Measurements from ENCODE around the gene CXorf38.

Gene CXorf38

DNA sequence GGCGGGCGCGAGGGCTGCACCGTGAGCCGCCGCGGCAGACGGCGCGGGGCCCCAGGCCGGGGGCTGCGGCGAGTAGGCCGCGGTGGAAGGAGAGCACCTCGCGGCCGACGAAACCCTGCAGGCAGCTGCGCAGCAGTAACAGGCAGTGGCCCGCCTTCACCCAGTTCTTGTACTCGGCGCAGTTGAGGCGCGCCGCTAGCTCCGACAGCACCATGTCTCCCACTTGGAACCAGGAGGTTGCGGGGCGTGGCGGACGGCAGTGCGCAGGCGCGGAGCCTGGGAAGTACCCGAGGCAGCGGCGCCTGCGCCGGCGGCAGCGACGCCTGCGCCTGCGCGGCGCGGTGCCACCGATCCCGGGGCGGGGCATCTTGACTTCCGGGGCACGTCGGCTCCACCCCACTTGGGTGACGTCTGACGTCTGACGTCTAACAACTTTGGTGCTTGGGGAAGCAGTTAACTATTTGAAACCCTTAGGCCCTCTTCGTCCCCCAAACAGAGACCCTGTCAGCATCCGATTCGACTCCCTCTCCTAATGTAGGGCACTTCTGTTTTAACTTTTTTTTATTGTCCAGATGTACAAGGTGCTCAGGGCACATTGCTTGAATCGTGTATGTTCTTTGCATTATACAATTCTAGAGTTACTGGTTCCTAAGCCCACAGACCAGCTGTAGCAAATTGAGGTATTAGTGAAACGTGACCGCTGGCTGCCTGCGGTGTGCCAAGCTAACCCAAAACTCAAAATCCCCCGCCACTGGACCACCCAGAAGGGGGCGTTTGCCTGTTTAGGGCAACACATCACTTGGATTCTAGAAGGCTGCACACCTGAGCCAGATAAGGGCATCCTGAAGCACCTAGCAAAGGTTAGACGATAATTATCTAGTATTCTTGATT is at the start of gene CXorf38:
TSS of gene CXorf38 (minus strand) at position 255 of the 891 bp plus-strand sequence. CDS start at position 214, 41 bp downstream.
- peak; percentile 95 for DNase-seq

GRCh38 chrX:40694802-40695201 is 47.4 kb upstream of the CXorf38 start:
- no peak for DNase-seq

- DNase-seq: no peak
Measured at GRCh38 chrX:40688929-40689328, 41.6 kb upstream of the CXorf38 start.

- DNase-seq: no peak
Measured at GRCh38 chrX:40687169-40687568, 39.8 kb upstream of the CXorf38 start.

DNA sequence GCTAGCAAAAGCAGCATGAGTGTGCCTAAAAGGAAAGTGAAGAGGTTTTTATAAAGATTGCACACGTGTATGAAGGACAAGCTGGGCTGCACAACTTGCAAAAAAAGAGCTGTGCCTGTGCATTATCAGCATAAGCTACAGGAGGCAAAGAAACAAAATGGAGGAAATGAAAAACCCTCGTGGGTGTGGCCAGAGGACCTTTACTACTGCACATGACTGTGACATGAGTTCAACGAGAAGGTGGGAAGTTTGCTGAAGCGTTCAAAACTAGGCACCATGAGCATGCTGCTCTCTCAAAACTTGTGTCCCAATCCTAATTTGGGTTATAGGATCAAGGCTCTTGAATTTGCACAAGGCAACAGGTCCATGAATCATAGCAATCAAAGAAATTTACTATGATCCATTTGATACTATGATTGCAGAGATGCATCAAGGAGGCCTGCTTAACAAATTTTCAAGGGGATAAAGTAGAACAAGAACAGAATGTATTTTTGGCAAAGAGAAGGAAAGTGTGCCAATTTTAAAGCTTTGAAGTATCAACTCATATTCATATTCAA is 38.1 kb upstream of the CXorf38 start:
- no peak for DNase-seq

DNA sequence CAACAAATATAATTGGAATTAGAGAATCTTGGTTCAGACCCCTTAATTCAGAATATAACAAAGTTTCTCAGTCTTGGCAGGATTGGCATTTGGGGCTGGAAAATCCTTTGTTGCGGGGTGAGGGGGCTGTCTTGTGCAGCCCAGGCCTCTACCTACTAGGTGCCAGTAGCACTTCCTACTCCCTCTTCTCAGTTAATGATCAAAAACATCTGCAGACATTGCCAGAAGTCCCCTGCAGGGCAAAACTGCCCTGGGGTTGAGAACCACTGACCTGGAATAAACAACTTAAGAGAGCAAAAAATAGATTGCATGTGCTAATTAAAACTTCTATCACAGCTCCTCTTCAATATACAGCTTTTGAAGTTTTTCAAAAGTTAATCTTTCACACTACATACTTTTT is 36.7 kb upstream of the CXorf38 start:
- no peak for DNase-seq

DNA sequence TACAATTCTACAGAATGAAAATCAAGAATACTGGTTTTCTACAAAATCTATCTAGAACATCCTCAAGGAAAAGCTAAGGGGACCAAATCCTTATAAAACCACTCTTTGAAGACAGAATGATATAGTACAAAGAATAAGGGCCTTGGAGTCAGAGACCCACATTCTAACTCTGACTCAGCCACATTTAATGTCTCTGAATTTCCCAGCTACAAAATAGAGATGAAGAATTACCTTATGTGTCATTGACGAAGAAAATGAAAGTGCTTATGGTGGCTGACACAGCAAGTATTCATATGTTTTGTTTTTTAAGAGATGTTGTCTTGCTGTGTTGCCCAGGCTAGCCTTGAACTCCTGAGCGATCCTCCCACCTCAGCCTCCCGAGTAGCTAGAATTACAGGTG is 35.9 kb upstream of the CXorf38 start:
- DNase-seq: no peak

GRCh38 chrX:40671126-40671525 is 23.8 kb upstream of the CXorf38 start:
- DNase-seq: no peak

GRCh38 chrX:40663880-40664630 is 16.7 kb upstream of the CXorf38 start:
- no peak for DNase-seq

- no peak for DNase-seq
Measured at GRCh38 chrX:40663078-40663740, 15.8 kb upstream of the CXorf38 start.

GRCh38 chrX:40661489-40661888 is 14.1 kb upstream of the CXorf38 start:
- DNase-seq: no peak

- no peak for DNase-seq
Measured at GRCh38 chrX:40660381-40660780, 13.0 kb upstream of the CXorf38 start.

- DNase-seq: no peak
Measured at GRCh38 chrX:40653535-40653934, 6.2 kb upstream of the CXorf38 start.

DNA sequence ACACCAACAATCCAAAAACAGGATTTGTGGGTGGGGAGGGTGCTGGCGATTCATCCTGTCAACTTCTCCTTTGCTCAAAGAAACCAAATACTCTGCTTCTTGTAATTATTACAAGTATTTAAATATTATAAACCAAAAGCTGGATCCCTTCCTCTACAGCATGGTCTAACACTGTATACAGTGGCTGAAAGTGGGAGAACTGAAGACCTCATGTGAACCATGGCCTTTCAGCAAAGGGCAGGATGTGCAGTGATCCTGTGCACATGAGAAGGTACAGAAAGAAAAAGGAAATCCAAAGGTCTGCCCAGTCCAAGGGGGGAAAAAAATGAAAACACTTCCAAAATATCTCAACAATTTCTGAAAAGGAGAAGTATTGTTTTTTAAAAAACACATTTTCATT is 5.3 kb upstream of the CXorf38 start:
- DNase-seq: no peak

DNA sequence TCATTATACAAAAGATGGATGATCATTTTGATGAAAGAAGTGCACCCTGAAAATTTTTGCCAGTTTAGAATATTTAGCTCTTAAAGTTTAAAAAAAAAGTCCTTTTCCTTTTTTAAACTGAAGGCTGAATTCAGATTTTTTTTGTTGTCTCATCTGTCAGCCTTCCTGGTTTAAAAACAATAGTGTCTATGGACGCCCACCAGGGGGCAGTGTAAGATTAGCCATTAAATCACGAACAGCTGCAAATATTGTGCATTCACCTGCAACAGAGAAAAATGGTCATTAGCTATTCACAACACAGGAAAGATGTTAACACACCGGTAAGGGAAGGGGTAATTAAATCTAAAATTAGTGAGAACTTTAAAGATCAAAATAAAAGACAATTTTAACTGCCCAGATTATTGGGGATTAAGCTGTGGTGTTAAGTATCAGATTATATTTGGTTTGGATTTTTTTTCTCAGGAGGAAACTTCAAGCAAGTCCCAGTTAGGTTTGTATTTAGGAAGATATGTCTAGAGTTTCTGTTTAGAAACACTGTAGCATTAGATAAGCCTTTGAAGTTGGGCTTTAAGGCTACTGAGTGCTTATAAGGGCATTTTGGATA is 4.4 kb upstream of the CXorf38 start:
- peak; percentile 63 for DNase-seq

GRCh38 chrX:40646489-40647306 is 663 bp downstream of the CXorf38 start:
- peak; percentile 44 for DNase-seq

GRCh38 chrX:40644821-40645358 is 2.5 kb downstream of the CXorf38 start:
- DNase-seq: no peak

GRCh38 chrX:40644176-40644575 is 3.2 kb downstream of the CXorf38 start:
- no peak for DNase-seq

GRCh38 chrX:40637687-40638086 is 9.7 kb downstream of the CXorf38 start:
- no peak for DNase-seq

DNA sequence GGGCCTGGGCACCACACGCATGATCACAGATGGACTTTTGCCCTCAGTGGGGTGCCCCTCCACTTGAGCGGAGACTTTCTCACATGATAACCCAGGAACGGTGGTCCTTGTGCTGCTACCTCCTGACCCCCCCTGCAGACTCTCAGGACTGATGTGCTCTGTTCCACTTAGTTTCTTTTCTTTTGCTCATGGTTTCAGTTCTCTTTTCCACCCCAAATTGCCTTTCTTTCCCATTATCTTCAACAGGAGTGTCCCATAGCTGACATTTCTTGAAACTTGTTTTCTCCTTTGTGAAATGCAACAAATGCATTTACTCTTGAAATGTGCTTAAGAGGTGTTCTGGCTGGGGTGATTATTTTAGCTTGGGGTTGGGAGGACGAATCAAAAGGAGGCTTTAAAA is 15.2 kb downstream of the CXorf38 start:
- DNase-seq: no peak

GRCh38 chrX:40628506-40628905 is 18.9 kb downstream of the CXorf38 start:
- no peak for DNase-seq

GRCh38 chrX:40625294-40625693 is 22.1 kb downstream of the CXorf38 start:
- no peak for DNase-seq
